B cell (primary cell): ENCODE measurements around the gene FAM222A.

ENCODE experiments used
- EZH2 ChIP-seq: IDR thresholded peaks from 2 replicates; pipeline ENCODE4 v1.6.1; 2012; ENCODE audit warnings: borderline replicate concordance, low read depth, mild to moderate bottlenecking, moderate library complexity, low read length; ENCODE audit not compliant: insufficient read depth, poor library complexity, severe bottlenecking
- TF ChIP-seq, protein P1 (sequence below): fragments of 200-600 bp; IDR thresholded peaks from one replicate; pipeline ENCODE4 v1.8.0; 2022; ENCODE audit warnings: antibody characterized with exemption, mild to moderate bottlenecking

DNA sequence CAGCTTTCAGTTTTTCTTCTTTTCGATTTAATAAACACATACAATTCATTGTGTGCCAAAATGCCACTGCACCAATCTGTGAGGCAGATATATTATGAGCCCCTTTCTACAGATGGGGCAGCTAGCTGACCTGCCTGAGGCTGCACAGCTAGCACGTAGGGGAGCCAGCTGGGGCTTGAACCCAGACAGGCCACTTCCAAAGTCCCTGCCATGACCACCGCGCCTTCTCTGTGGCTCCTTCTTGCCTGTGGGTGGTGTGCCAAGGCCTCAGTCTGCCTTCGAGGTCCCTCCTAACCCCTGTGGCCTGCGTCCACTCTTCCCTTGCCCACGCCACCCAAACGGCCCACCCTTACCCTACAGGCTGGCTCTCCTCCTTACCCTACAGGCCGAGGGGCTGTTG, 16.2 kb downstream of the FAM222A start:
- TF ChIP-seq, protein P1, sequence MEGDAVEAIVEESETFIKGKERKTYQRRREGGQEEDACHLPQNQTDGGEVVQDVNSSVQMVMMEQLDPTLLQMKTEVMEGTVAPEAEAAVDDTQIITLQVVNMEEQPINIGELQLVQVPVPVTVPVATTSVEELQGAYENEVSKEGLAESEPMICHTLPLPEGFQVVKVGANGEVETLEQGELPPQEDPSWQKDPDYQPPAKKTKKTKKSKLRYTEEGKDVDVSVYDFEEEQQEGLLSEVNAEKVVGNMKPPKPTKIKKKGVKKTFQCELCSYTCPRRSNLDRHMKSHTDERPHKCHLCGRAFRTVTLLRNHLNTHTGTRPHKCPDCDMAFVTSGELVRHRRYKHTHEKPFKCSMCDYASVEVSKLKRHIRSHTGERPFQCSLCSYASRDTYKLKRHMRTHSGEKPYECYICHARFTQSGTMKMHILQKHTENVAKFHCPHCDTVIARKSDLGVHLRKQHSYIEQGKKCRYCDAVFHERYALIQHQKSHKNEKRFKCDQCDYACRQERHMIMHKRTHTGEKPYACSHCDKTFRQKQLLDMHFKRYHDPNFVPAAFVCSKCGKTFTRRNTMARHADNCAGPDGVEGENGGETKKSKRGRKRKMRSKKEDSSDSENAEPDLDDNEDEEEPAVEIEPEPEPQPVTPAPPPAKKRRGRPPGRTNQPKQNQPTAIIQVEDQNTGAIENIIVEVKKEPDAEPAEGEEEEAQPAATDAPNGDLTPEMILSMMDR, result no peak
- TF ChIP-seq EZH2, result no peak
